HEK293T (cell line): Measurements from ENCODE around the gene NTN1.

Experiments used
- ELF4 ChIP-seq: fragments of 450-650 bp; IDR thresholded peaks from 2 replicates; pipeline ENCODE4 v1.6.1; 2017; ENCODE audit warnings: antibody characterized with exemption
- FOXA1 ChIP-seq: fragments of 450-650 bp; IDR thresholded peaks from 2 replicates; pipeline ENCODE4 v1.6.1; 2016; ENCODE audit warnings: mild to moderate bottlenecking
- FOXM1 ChIP-seq: fragments of 450-650 bp; IDR thresholded peaks from 2 replicates; pipeline ENCODE4 v1.6.1; 2017; ENCODE audit warnings: mild to moderate bottlenecking, borderline replicate concordance
- LEF1 ChIP-seq: fragments of 450-650 bp; IDR thresholded peaks from 2 replicates; pipeline ENCODE4 v1.6.1; 2017; ENCODE audit warnings: mild to moderate bottlenecking, borderline replicate concordance

GRCh38 chr17:9062399-9062902 is 41.1 kb downstream of the NTN1 start:
- TF ChIP-seq ELF4 (no peak), FOXA1 (no peak), LEF1 (no peak), FOXM1 (no peak)
